Trophoblast cell (in vitro differentiated cells and primary cell): ENCODE data around the gene MAST4.

Experiments used
- DNase-seq, 2 donors: peaks; one replicate each; pipeline ENCODE4 v3.0.0-alpha.2; 2016
- H2AFZ ChIP-seq: 2 replicates; pipeline ENCODE4 v1.6.1; 2013; ENCODE audit warnings: low read length, moderate library complexity, mild to moderate bottlenecking; ENCODE audit not compliant: insufficient read depth, poor library complexity
- H2AK5ac ChIP-seq: 2 replicates; pipeline ENCODE4 v1.6.1; 2013; ENCODE audit warnings: mild to moderate bottlenecking, low read length
- H2BK120ac ChIP-seq: 2 replicates; pipeline ENCODE4 v1.6.1; 2013; ENCODE audit warnings: low read length, mild to moderate bottlenecking, moderate library complexity; ENCODE audit not compliant: insufficient read depth, poor library complexity
- H2BK12ac ChIP-seq: 2 replicates; pipeline ENCODE4 v1.6.1; 2013; ENCODE audit warnings: mild to moderate bottlenecking, low read length, moderate library complexity
- H2BK5ac ChIP-seq: 2 replicates; pipeline ENCODE4 v1.6.1; 2013; ENCODE audit warnings: low read length, low read depth, moderate library complexity, mild to moderate bottlenecking; ENCODE audit not compliant: poor library complexity
- H3K14ac ChIP-seq: 2 replicates; pipeline ENCODE4 v1.6.1; 2013; ENCODE audit warnings: mild to moderate bottlenecking, low read length
- H3K18ac ChIP-seq: 2 replicates; pipeline ENCODE4 v1.6.1; 2013; ENCODE audit warnings: mild to moderate bottlenecking, low read length
- H3K23ac ChIP-seq: 2 replicates; pipeline ENCODE4 v1.6.1; 2013; ENCODE audit warnings: low read length
- H3K27ac ChIP-seq: 2 replicates; pipeline ENCODE4 v1.5.1; 2013; ENCODE audit warnings: low read depth, mild to moderate bottlenecking, inconsistent platforms, low read length, moderate library complexity
- H3K27me3 ChIP-seq: 2 replicates; pipeline ENCODE4 v1.6.1; 2013; ENCODE audit warnings: inconsistent platforms, mild to moderate bottlenecking, low read length, moderate library complexity; ENCODE audit not compliant: insufficient read depth
- H3K36me3 ChIP-seq, 2 experiments: 1 replicate in 1 of 2; 2 replicates in 1 of 2; pipeline ENCODE4 v1.6.1; 2013; ENCODE audit warnings: low read length in 2 of 2, mild to moderate bottlenecking in 2 of 2, moderate library complexity in 1 of 2; ENCODE audit not compliant: insufficient read depth in 2 of 2, control insufficient read depth in 1 of 2
- H3K4ac ChIP-seq: 2 replicates; pipeline ENCODE4 v1.6.1; 2013; ENCODE audit warnings: low read depth, mild to moderate bottlenecking, low read length, moderate library complexity
- H3K4me1 ChIP-seq, 2 experiments: 1 replicate in 1 of 2; 2 replicates in 1 of 2; pipeline ENCODE4 v1.6.1; 2013; ENCODE audit warnings: low read length in 2 of 2, mild to moderate bottlenecking in 2 of 2, moderate library complexity in 1 of 2; ENCODE audit not compliant: insufficient read depth in 2 of 2, control insufficient read depth in 1 of 2
- H3K4me2 ChIP-seq: 2 replicates; pipeline ENCODE4 v1.6.1; 2013; ENCODE audit warnings: inconsistent platforms, mild to moderate bottlenecking, low read length, moderate library complexity
- H3K4me3 ChIP-seq: 2 replicates; pipeline ENCODE4 v1.5.1; 2013; ENCODE audit warnings: mild to moderate bottlenecking, low read depth, low read length, inconsistent platforms
- H3K79me1 ChIP-seq: one replicate; pipeline ENCODE4 v1.6.1; 2013; ENCODE audit warnings: low read length
- H3K79me2 ChIP-seq: 2 replicates; pipeline ENCODE4 v1.6.1; 2013; ENCODE audit warnings: low read length, mild to moderate bottlenecking; ENCODE audit not compliant: control insufficient read depth, insufficient read depth, poor library complexity
- H3K9ac ChIP-seq: 2 replicates; pipeline ENCODE4 v1.6.1; 2013; ENCODE audit warnings: mild to moderate bottlenecking, low read length
- H3K9me3 ChIP-seq: 2 replicates; pipeline ENCODE4 v1.6.1; 2013; ENCODE audit warnings: low read depth, mild to moderate bottlenecking, control low read depth, inconsistent platforms, low read length; ENCODE audit not compliant: insufficient read depth
- H4K12ac ChIP-seq: 2 replicates; pipeline ENCODE4 v1.6.1; 2013; ENCODE audit warnings: low read depth, mild to moderate bottlenecking, low read length, moderate library complexity
- H4K8ac ChIP-seq: 2 replicates; pipeline ENCODE4 v1.6.1; 2013; ENCODE audit warnings: low read depth, mild to moderate bottlenecking, low read length, moderate library complexity
- H4K91ac ChIP-seq: one replicate; pipeline ENCODE4 v1.6.1; 2013; ENCODE audit warnings: low read depth, mild to moderate bottlenecking, low read length, moderate library complexity
- whole genome bisulfite sequencing: extraction: QIAGEN DNeasy Blood & Tissue Kit; methylation state at CpG from one replicate; pipeline ENCODE4 v1.1.7; 2013; ENCODE audit warnings: missing lambda C conversion rate; ENCODE audit not compliant: insufficient read length, insufficient coverage; ENCODE audit errors: extremely low coverage; 5-methylcytosine and 5-hydroxymethylcytosine counted together

Gene MAST4

GRCh38 chr5:66603164-66603563 lies 7.0 kb downstream of the MAST4 start:
- no peak overlapping the region for H2AK5ac ChIP-seq
- no peak overlapping the region for H3K4ac ChIP-seq
- H4K8ac ChIP-seq, result no peak overlapping the region
- H3K14ac ChIP-seq, result no peak overlapping the region
- H3K79me1 ChIP-seq, result no peaks in the 10 kb centered on the region
- H3K9ac ChIP-seq, result no peak overlapping the region
- no peak overlapping the region for H3K4me3 ChIP-seq
- peaks cover 2% of the 10 kb centered on the region for H3K9me3 ChIP-seq
- no peak overlapping the region for H2BK120ac ChIP-seq
- H2AFZ ChIP-seq, result no peak overlapping the region
- WGBS, result no CpG with 5 or more reads among the region's 1 CpG
- no peaks in the 10 kb centered on the region for H3K79me2 ChIP-seq
- H3K18ac ChIP-seq, result no peak overlapping the region
- H3K27ac ChIP-seq, result no peak overlapping the region
- H2BK12ac ChIP-seq, result no peak overlapping the region
- no peak overlapping the region for H3K4me2 ChIP-seq
- peak in 1 of 2 donors; percentile 39 for DNase-seq
- no peak overlapping the region for H2BK5ac ChIP-seq
- H3K23ac ChIP-seq, result no peak overlapping the region
- no peak overlapping the region for H4K91ac ChIP-seq
- no peaks in the 10 kb centered on the region for H3K4me1 ChIP-seq
- H3K36me3 ChIP-seq, result no peaks in the 10 kb centered on the region
- H3K27me3 ChIP-seq, result no peaks in the 10 kb centered on the region
- no peak overlapping the region for H4K12ac ChIP-seq

- Histone ChIP-seq H3K4me1 (no peaks in the 10 kb centered on the region), H3K4me3 (no peak overlapping the region), H3K27ac (no peak overlapping the region), H4K12ac (no peak overlapping the region), H2BK120ac (no peak overlapping the region), H3K9ac (no peak overlapping the region), H3K4ac (no peak overlapping the region), H3K14ac (no peak overlapping the region), H3K9me3 (peaks cover 2% of the 10 kb centered on the region), H4K91ac (no peak overlapping the region), H2AK5ac (no peak overlapping the region), H3K4me2 (no peak overlapping the region), H3K23ac (no peak overlapping the region), H3K36me3 (no peaks in the 10 kb centered on the region), H3K79me1 (no peaks in the 10 kb centered on the region), H3K27me3 (no peaks in the 10 kb centered on the region), H2BK12ac (no peak overlapping the region), H4K8ac (no peak overlapping the region), H3K18ac (no peak overlapping the region), H3K79me2 (no peaks in the 10 kb centered on the region), H2AFZ (no peak overlapping the region), H2BK5ac (no peak overlapping the region)
- no CpG with 5 or more reads among the region's 4 CpGs for WGBS
- DNase-seq, result peak; percentile 63 to 85
Measured at GRCh38 chr5:66603881-66604280, 7.7 kb downstream of the MAST4 start.

- Histone ChIP-seq H3K36me3 (no peaks in the 10 kb centered on the region), H2BK5ac (no peak overlapping the region), H3K4me3 (no peak overlapping the region), H3K9me3 (no peaks in the 10 kb centered on the region), H3K79me1 (no peaks in the 10 kb centered on the region), H4K91ac (no peak overlapping the region), H4K8ac (no peak overlapping the region), H3K23ac (no peak overlapping the region), H2BK12ac (no peak overlapping the region), H2AFZ (no peak overlapping the region), H3K9ac (no peak overlapping the region), H3K4ac (no peak overlapping the region), H4K12ac (no peak overlapping the region), H3K27ac (no peak overlapping the region), H2BK120ac (no peak overlapping the region), H3K4me2 (no peak overlapping the region), H3K18ac (no peak overlapping the region), H3K79me2 (no peaks in the 10 kb centered on the region), H3K14ac (no peak overlapping the region), H3K27me3 (no peaks in the 10 kb centered on the region), H2AK5ac (no peak overlapping the region), H3K4me1 (no peaks in the 10 kb centered on the region)
- no CpG with 5 or more reads among the region's 2 CpGs for WGBS
- DNase-seq, result no peak
Measured at GRCh38 chr5:66606713-66607112, 10.5 kb downstream of the MAST4 start.

GRCh38 chr5:66608501-66608900 lies 12.3 kb downstream of the MAST4 start:
- H3K4ac ChIP-seq, result no peak overlapping the region
- no peak overlapping the region for H3K4me3 ChIP-seq
- no CpG with 5 or more reads among the region's 6 CpGs for WGBS
- no peaks in the 10 kb centered on the region for H3K4me1 ChIP-seq
- no peak overlapping the region for H2BK5ac ChIP-seq
- H3K27me3 ChIP-seq, result no peaks in the 10 kb centered on the region
- H3K9ac ChIP-seq, result no peak overlapping the region
- no peak overlapping the region for H3K18ac ChIP-seq
- no peak overlapping the region for H2AK5ac ChIP-seq
- no peak overlapping the region for H4K12ac ChIP-seq
- H3K9me3 ChIP-seq, result no peaks in the 10 kb centered on the region
- H2BK12ac ChIP-seq, result no peak overlapping the region
- H4K8ac ChIP-seq, result no peak overlapping the region
- no peaks in the 10 kb centered on the region for H3K79me2 ChIP-seq
- DNase-seq, result peak in 1 of 2 donors; percentile 63
- H3K36me3 ChIP-seq, result no peaks in the 10 kb centered on the region
- no peak overlapping the region for H2BK120ac ChIP-seq
- no peak overlapping the region for H2AFZ ChIP-seq
- H4K91ac ChIP-seq, result no peak overlapping the region
- no peak overlapping the region for H3K23ac ChIP-seq
- no peaks in the 10 kb centered on the region for H3K79me1 ChIP-seq
- H3K4me2 ChIP-seq, result no peak overlapping the region
- H3K27ac ChIP-seq, result no peak overlapping the region
- H3K14ac ChIP-seq, result no peak overlapping the region
